AG09319 (cell line): ENCODE data around the gene ORMDL3.
A peak's percentile ranks its signal among the peaks of the same experiment; 100 is the strongest.
"Not testable (repeated sequence)": the region's sequence is repeated elsewhere in the genome, so short reads cannot be mapped to it uniquely, and the experiment has no call there.

Experiments
- DNase-seq: peaks from one replicate; pipeline ENCODE4 v3.0.0-alpha.2; 2010; ENCODE audit warnings: low read depth; ENCODE audit errors: extremely low read depth
- TF ChIP-seq, protein P1 (sequence below): IDR thresholded peaks from 2 replicates; pipeline ENCODE4 v1.5.1; 2011; ENCODE audit warnings: low read depth, mild to moderate bottlenecking, inconsistent platforms, low read length, moderate library complexity

Gene ORMDL3

DNA sequence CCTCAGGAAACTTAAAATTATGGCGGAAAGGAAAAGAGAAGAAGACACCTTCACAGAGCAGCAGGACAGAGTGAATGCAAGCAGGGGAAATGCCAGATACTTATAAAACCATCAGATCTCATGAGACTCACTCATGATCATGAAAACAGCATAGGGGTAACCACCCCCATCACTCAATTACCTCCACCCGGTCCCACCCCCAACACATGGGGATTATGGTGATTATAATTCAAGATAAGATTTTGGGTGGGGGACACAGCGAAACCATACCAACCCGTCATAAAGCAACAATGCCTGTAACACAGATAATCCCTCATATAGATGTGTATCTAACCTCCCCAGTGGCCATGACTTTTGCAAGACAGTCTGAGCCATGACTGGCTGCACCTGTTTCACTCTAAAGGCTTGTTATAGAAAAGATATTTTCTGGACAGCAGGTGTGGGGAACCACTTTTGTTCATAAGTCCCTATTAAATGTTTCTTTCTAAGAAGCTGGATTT lies 28.4 kb upstream of the ORMDL3 start:
- no peak for DNase-seq
- TF ChIP-seq, protein P1, sequence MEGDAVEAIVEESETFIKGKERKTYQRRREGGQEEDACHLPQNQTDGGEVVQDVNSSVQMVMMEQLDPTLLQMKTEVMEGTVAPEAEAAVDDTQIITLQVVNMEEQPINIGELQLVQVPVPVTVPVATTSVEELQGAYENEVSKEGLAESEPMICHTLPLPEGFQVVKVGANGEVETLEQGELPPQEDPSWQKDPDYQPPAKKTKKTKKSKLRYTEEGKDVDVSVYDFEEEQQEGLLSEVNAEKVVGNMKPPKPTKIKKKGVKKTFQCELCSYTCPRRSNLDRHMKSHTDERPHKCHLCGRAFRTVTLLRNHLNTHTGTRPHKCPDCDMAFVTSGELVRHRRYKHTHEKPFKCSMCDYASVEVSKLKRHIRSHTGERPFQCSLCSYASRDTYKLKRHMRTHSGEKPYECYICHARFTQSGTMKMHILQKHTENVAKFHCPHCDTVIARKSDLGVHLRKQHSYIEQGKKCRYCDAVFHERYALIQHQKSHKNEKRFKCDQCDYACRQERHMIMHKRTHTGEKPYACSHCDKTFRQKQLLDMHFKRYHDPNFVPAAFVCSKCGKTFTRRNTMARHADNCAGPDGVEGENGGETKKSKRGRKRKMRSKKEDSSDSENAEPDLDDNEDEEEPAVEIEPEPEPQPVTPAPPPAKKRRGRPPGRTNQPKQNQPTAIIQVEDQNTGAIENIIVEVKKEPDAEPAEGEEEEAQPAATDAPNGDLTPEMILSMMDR = no peak

- no peak for DNase-seq
- TF ChIP-seq, protein P1 = no peak
These were observed 27.5 kb upstream of the ORMDL3 start for GRCh38 chr17:39954876-39955275.

DNA sequence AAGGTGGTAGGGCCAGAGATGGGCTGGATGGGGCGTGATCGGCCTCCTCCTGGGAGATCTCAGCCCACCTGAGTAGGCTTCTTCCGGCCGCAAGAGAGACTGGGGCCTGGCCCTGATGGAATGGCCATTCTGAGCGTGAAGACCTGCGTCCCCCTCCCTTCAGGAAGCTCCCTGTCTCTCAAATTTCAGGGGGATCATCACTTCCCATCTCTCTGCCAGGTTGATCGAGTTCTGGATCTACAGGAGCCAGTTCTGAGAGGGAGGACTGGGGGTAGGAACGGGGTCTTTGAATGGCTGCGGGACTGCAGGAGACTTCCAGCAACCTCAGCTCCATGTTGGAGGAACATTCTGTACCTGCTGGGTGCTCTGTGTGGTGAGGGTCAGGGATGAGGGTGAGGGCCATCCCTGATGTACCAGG lies 26.1 kb upstream of the ORMDL3 start:
- DNase-seq = no peak
- TF ChIP-seq, protein P1 = no peak

DNA sequence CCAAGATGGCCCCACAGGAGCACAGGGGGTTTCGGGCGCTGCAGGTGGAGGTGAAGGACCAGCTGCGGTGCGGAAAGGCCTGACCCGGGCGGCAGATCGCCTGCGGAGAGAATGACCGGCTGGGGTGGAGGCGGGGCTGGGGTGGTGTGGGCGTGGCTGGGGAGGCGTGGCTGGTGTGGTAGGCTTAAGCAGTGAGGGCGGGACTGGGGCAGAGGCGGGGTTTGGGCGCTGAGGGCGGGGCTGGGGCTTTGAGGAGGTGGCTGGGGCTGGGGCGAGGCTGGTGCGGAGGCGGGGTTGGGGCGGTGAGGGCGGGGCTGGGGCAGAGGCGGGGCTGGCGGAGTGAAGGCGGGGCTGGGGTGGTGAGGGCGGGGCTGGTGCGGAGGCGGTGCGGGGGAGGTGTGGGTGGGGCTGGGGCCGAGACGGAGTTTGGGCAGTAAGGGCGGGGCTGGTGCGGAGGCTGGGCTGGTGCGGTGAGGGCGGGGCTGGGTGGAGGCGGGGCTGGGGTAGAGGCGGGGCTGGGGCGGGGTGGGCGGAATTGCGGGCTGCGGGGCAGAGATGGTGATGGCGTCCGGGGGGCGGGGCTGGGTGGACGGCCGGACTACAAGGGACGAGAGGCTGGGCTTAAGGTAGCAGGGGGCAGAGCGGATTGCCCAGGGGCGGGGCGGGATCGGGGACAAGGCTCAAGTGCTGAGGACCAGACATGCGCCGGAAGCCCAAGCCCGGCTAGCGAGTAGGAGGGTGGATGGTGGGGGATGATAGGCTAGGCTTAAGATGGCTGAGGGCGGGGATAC lies 25.5 kb upstream of the ORMDL3 start:
- TF ChIP-seq, protein P1 = no peak
- peak; percentile 89 for DNase-seq

- no peak for DNase-seq
- TF ChIP-seq, protein P1 = no peak
These were observed 24.7 kb upstream of the ORMDL3 start for GRCh38 chr17:39951924-39952679.

DNA sequence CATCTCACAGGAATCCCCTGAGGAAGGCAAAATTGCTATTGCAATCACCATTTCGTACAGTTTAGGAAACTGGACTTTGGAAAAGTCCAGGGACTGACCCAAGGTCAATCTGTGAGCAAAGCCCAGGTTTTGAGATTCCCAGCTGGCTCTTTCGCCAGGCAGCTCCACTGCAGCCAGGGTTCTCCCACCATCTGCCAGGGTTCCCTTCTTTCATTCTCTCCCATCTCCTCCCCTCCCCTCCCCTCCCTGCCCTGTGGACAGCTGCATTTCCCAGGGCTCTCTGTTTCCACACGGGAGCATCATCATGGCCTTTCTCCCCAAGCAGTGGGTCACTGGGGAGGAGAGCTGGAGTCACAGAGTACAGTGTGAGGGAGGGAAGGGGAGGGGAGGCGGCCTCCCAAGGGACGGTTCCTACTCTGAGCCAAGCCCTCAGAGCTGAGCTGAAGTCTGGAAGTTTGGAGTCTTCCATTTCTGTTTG lies 23.5 kb upstream of the ORMDL3 start:
- no peak for DNase-seq
- TF ChIP-seq, protein P1 = no peak

- DNase-seq = no peak
- TF ChIP-seq, protein P1 = no peak
These were observed 21.6 kb upstream of the ORMDL3 start for GRCh38 chr17:39949028-39949427.

- not testable (repeated sequence) for DNase-seq
These were observed 21.1 kb upstream of the ORMDL3 start for GRCh38 chr17:39948489-39948828.
